H1 (cell line): ENCODE data around the gene TGM6. TPM values are rescaled to one million over a fixed set of nuclear protein-coding genes. Genes with fewer than 3 reads are reported as not detected.

Source experiments
- CTCF ChIA-PET: fragments of 300-600 bp; sonication (Branson Sonifier 250); formaldehyde crosslinking; loops from one replicate; lab custom pipeline; 2021; ENCODE audit not compliant: partially characterized antibody; lab: Charles Lee
- POLR2A ChIA-PET: fragments of 300-600 bp; sonication (Branson Sonifier 250); formaldehyde crosslinking; loops from one replicate; lab custom pipeline; 2021; ENCODE audit warnings: inconsistent platforms; ENCODE audit not compliant: partially characterized antibody; lab: Charles Lee
- DNase-seq, 2 experiments: peaks; one replicate each; pipeline versions ENCODE4 v3.0.0 to v3.0.0-alpha.2; 2010 to 2022; ENCODE audit warnings: low spot score in 2 of 2, low read depth in 1 of 2, mixed read lengths in 1 of 2
- FAIRE-seq: peaks from 2 replicates; lab custom pipeline; 2011; peaks lifted over from hg19 to GRCh38; lab: Jason Lieb, UNC
- H2AFZ ChIP-seq: 2 replicates; pipeline ENCODE4 v1.8.1; 2012; ENCODE audit warnings: low read length, inconsistent platforms
- H2AK5ac ChIP-seq: 2 replicates; pipeline ENCODE4 v1.6.1; 2013; ENCODE audit warnings: low read depth, low read length
- H2BK120ac ChIP-seq: replicated peaks from 2 replicates; pipeline ENCODE3; 2013; ENCODE audit warnings: low read depth, low read length, inconsistent platforms
- H2BK12ac ChIP-seq: 2 replicates; pipeline ENCODE4 v1.6.1; 2013; ENCODE audit warnings: low read depth, low read length
- H2BK15ac ChIP-seq: 2 replicates; pipeline ENCODE4 v1.6.1; 2013; ENCODE audit warnings: low read length
- H2BK20ac ChIP-seq: 2 replicates; pipeline ENCODE4 v1.6.1; 2013; ENCODE audit warnings: low read length
- H2BK5ac ChIP-seq: 2 replicates; pipeline ENCODE4 v1.6.1; 2013; ENCODE audit warnings: low read depth, low read length
- H3K14ac ChIP-seq: 2 replicates; pipeline ENCODE4 v1.6.1; 2013; ENCODE audit warnings: inconsistent platforms; ENCODE audit not compliant: insufficient read length
- H3K18ac ChIP-seq: 2 replicates; pipeline ENCODE4 v1.6.1; 2013; ENCODE audit warnings: low read length; ENCODE audit errors: extremely low read depth
- H3K23ac ChIP-seq: 2 replicates; pipeline ENCODE4 v1.6.1; 2013; ENCODE audit warnings: inconsistent platforms; ENCODE audit not compliant: insufficient read length
- H3K23me2 ChIP-seq: 2 replicates; pipeline ENCODE4 v1.6.1; 2013; ENCODE audit warnings: low read depth, low read length
- H3K27ac ChIP-seq: 2 replicates; pipeline ENCODE4 v1.6.1; 2011; ENCODE audit warnings: low read depth, low read length, inconsistent platforms
- H3K27me3 ChIP-seq, 4 experiments: replicated peaks in 1 of 4; 1 replicate in 1 of 4; 2 replicates in 3 of 4; pipeline versions ENCODE4 v1.6.1 to v1.8.1; 2011 to 2013; ENCODE audit warnings: low read length in 3 of 4, mild to moderate bottlenecking in 3 of 4, inconsistent platforms in 2 of 4, mixed read lengths in 2 of 4, moderate library complexity in 1 of 4; ENCODE audit not compliant: control insufficient read depth in 3 of 4, insufficient read depth in 3 of 4; ENCODE audit errors: extremely low read depth in 1 of 4
- H3K36me3 ChIP-seq, 4 experiments: 2 replicates each; pipeline versions ENCODE4 v1.6.1 to v1.8.1; 2011 to 2013; ENCODE audit warnings: mild to moderate bottlenecking in 4 of 4, low read length in 3 of 4, moderate library complexity in 2 of 4, control low read depth in 1 of 4, inconsistent platforms in 1 of 4; ENCODE audit not compliant: insufficient read depth in 4 of 4, control insufficient read depth in 2 of 4
- H3K4ac ChIP-seq: replicated peaks from 2 replicates; pipeline ENCODE3; 2013; ENCODE audit warnings: low read length, low read depth, mixed read lengths, inconsistent platforms; ENCODE audit not compliant: insufficient read length
- H3K4me1 ChIP-seq, 4 experiments: replicated peaks in 1 of 4; 1 replicate in 1 of 4; 2 replicates in 3 of 4; pipeline versions ENCODE4 v1.6.1 to v1.8.1; 2011 to 2013; ENCODE audit warnings: low read length in 3 of 4, inconsistent platforms in 2 of 4, mixed read lengths in 1 of 4; ENCODE audit not compliant: insufficient read depth in 4 of 4, control insufficient read depth in 3 of 4
- H3K4me2 ChIP-seq, 2 experiments: 2 replicates each; pipeline versions ENCODE4 v1.6.1 to v1.8.1; 2011 to 2013; ENCODE audit warnings: low read depth in 2 of 2, low read length in 2 of 2, control low read depth in 1 of 2, inconsistent platforms in 1 of 2, mild to moderate bottlenecking in 1 of 2; ENCODE audit not compliant: insufficient read depth in 1 of 2
- H3K4me3 ChIP-seq, 4 experiments: fragments of 200-600, 300-600 bp in 1 of 4; sonication (generic), shearing (Covaris generic), sonication (Bioruptor Twin) in 1 of 4; 2 replicates each; pipeline versions ENCODE4 v1.5.1 to v1.8.1; 2011 to 2016; ENCODE audit warnings: low read length in 4 of 4, low read depth in 3 of 4, control low read depth in 2 of 4, inconsistent platforms in 2 of 4, mild to moderate bottlenecking in 2 of 4, mixed read lengths in 1 of 4, moderate library complexity in 1 of 4; ENCODE audit not compliant: insufficient read depth in 2 of 4; ENCODE audit errors: extremely low read depth in 1 of 4
- H3K56ac ChIP-seq: replicated peaks from 2 replicates; pipeline ENCODE3; 2013; ENCODE audit warnings: low read depth, mild to moderate bottlenecking, mixed read lengths, low read length, inconsistent platforms; ENCODE audit not compliant: insufficient read length
- H3K79me1 ChIP-seq: 2 replicates; pipeline ENCODE4 v1.6.1; 2013; ENCODE audit warnings: low read depth, low read length, control low read depth
- H3K79me2 ChIP-seq, 2 experiments: 2 replicates each; pipeline versions ENCODE4 v1.6.1 to v1.8.1; 2012 to 2013; ENCODE audit warnings: low read length in 2 of 2, mild to moderate bottlenecking in 2 of 2, inconsistent platforms in 1 of 2; ENCODE audit not compliant: insufficient read depth in 2 of 2, control insufficient read depth in 1 of 2
- H3K9ac ChIP-seq, 4 experiments: replicated peaks in 1 of 4; 1 replicate in 1 of 4; 2 replicates in 3 of 4; pipeline versions ENCODE4 v1.6.1 to v1.8.1; 2011 to 2013; ENCODE audit warnings: low read depth in 3 of 4, low read length in 3 of 4, control low read depth in 2 of 4, mild to moderate bottlenecking in 2 of 4, moderate library complexity in 2 of 4, inconsistent platforms in 1 of 4; ENCODE audit errors: extremely low read depth in 1 of 4
- H3K9me3 ChIP-seq, 2 experiments: 2 replicates each; pipeline versions ENCODE4 v1.6.1 to v1.8.1; 2012 to 2013; ENCODE audit warnings: mild to moderate bottlenecking in 2 of 2, moderate library complexity in 2 of 2, control low read depth in 1 of 2, inconsistent platforms in 1 of 2, low read depth in 1 of 2, low read length in 1 of 2, mixed read lengths in 1 of 2; ENCODE audit not compliant: insufficient read depth in 2 of 2
- H4K20me1 ChIP-seq, 2 experiments: replicated peaks in 1 of 2; 2 replicates each; pipeline versions ENCODE3 to v1.8.1; 2011 to 2013; ENCODE audit warnings: inconsistent platforms in 2 of 2, low read length in 2 of 2, mild to moderate bottlenecking in 1 of 2; ENCODE audit not compliant: insufficient read depth in 2 of 2, control insufficient read depth in 1 of 2
- H4K5ac ChIP-seq: 2 replicates; pipeline ENCODE4 v1.6.1; 2013; ENCODE audit warnings: low read length, low read depth, mixed read lengths, inconsistent platforms; ENCODE audit not compliant: insufficient read length
- H4K8ac ChIP-seq: 2 replicates; pipeline ENCODE4 v1.8.0; 2013; ENCODE audit warnings: mild to moderate bottlenecking, moderate library complexity, low read length, inconsistent platforms; ENCODE audit not compliant: insufficient read depth; ENCODE audit errors: extremely low read depth
- H4K91ac ChIP-seq: replicated peaks from 2 replicates; pipeline ENCODE3; 2013; ENCODE audit warnings: low read length, mixed read lengths, inconsistent platforms; ENCODE audit not compliant: insufficient read length
- MAX ChIP-seq: IDR thresholded peaks from 2 replicates; pipeline ENCODE4 v1.6.1; 2012; ENCODE audit warnings: inconsistent platforms
- TAF1 ChIP-seq: IDR thresholded peaks from 2 replicates; pipeline ENCODE4 v1.6.1; 2011; ENCODE audit warnings: mild to moderate bottlenecking, low read depth, low read length
- WGBS, 2 experiments: shearing (Covaris generic) in 1 of 2; methylation state at CpG; one replicate each; pipeline versions ENCODE4 v1.1.6 to v1.1.7; 2013 to 2015; ENCODE audit warnings: low lambda C conversion rate in 2 of 2, mixed read lengths in 2 of 2, inconsistent platforms in 1 of 2, low coverage in 1 of 2, missing lambda C conversion rate in 1 of 2; ENCODE audit not compliant: insufficient replicate concordance in 2 of 2, insufficient coverage in 1 of 2, insufficient read length in 1 of 2; ENCODE audit errors: extremely low coverage in 1 of 2, missing lambda C conversion rate in 1 of 2; 5-methylcytosine and 5-hydroxymethylcytosine counted together
- polyA plus RNA-seq, 7 experiments: library from polyadenylated mRNA; depleted of rRNA in 3 of 7; stranded (reverse) in 5 of 7; unstranded in 2 of 7; fragments of >200 nt in 5 of 7; fragments of 200-250 nt in 2 of 7; gene quantifications; 1 replicate in 5 of 7; 2 replicates in 1 of 7; 4 replicates in 1 of 7; pipeline versions ENCODE4 v1.2.1 to v1.2.3, GENCODE V29; 2011 to 2013; ENCODE audit warnings: missing spikeins in 2 of 7, mixed read lengths in 2 of 7
- total RNA-seq: library from RNA; stranded (reverse); fragmentation: NEBNext Ultra II Directional; extraction: Animal tissue kit (Norgen Biotek cat#: 25700); gene quantifications from 2 replicates; pipeline ENCODE4 v1.2.1, GENCODE V29; 2021

Gene TGM6
- total and polyA plus RNA-seq, 2 of the 8 experiments (the other 6 are each of a cell fraction or from before 2014, with no cell fraction given): 0.03 TPM; not detected in 1

- H3K4ac ChIP-seq: no peak overlapping the region
- no peaks in the 10 kb centered on the region for H3K4me1 ChIP-seq
- H2AFZ ChIP-seq: no peak overlapping the region
- 85% methylated on average over 4 of the region's 4 CpGs; no CpG with 5 or more reads in 1 of the 2 experiments for WGBS, 2 experiments
- H2BK15ac ChIP-seq: no peak overlapping the region
- H3K9me3 ChIP-seq: peaks cover 0 to 3% of the 10 kb centered on the region in 2 experiments; a peak in 1 of 4 replicates
- H4K20me1 ChIP-seq: no peaks in the 10 kb centered on the region
- no peak overlapping the region for H3K9ac ChIP-seq
- no peak overlapping the region for H4K5ac ChIP-seq
- no peaks in the 10 kb centered on the region for H3K23me2 ChIP-seq
- no peak overlapping the region for H4K8ac ChIP-seq
- POLR2A ChIA-PET: no interaction called here
- no peak overlapping the region for H3K4me3 ChIP-seq
- no peaks in the 10 kb centered on the region for H3K79me1 ChIP-seq
- no peak overlapping the region for H3K56ac ChIP-seq
- no peaks in the 10 kb centered on the region for H3K27me3 ChIP-seq
- H3K18ac ChIP-seq: no peak overlapping the region
- DNase-seq: no peak
- H2BK20ac ChIP-seq: no peak overlapping the region
- H4K91ac ChIP-seq: no peak overlapping the region
- H3K79me2 ChIP-seq: no peaks in the 10 kb centered on the region
- no peak for FAIRE-seq
- no peak overlapping the region for H2BK5ac ChIP-seq
- H2BK120ac ChIP-seq: no peak overlapping the region
- no peak overlapping the region for H3K14ac ChIP-seq
- no peak overlapping the region for H2AK5ac ChIP-seq
- no peak overlapping the region for H3K27ac ChIP-seq
- H3K4me2 ChIP-seq: no peak overlapping the region
- no peak overlapping the region for H2BK12ac ChIP-seq
- CTCF ChIA-PET: interaction anchor here (0.7 to 3.4 kb wide), 15 partner anchors 18 to 201 kb away, joined by 3 to 14 read pairs (median 4); no protein-coding TSS in a partner anchor
- no peaks in the 10 kb centered on the region for H3K36me3 ChIP-seq
- H3K23ac ChIP-seq: no peak overlapping the region
- TF ChIP-seq TAF1 (no peak), MAX (no peak)
These were observed 30.9 kb upstream of the TGM6 start for GRCh38 chr20:2349801-2350200.
